Upper lobe of left lung (tissue), 6 donors: ENCODE data around the gene MUC5B. TPM values are rescaled to one million over a fixed set of nuclear protein-coding genes. Genes with fewer than 3 reads are reported as not detected.
A peak's percentile ranks its signal among the peaks of the same experiment; 100 is the strongest.

Experiments
- ATAC-seq, 2 donors: fragments of 200-7000 bp; cut with Tn5 transposase; one replicate each; pipeline ENCODE4 v1.9.1; 2022; ENCODE audit warnings: mild to moderate bottlenecking in 2 of 2, moderate library complexity in 2 of 2; ENCODE audit not compliant: low FRiP score in 2 of 2
- DNase-seq, 2 donors: peaks; one replicate each; pipeline ENCODE4 v3.0.0-alpha.2; 2019 to 2020
- H3K27ac ChIP-seq, 4 donors: fragments of 200-600 bp; sonication (generic); one replicate each; pipeline ENCODE4 v1.5.1; 2016 to 2019
- H3K27me3 ChIP-seq, 4 donors: fragments of 200-600 bp; sonication (generic); one replicate each; pipeline ENCODE4 v1.5.1; 2017 to 2019
- H3K36me3 ChIP-seq, 4 donors: fragments of 200-600 bp; sonication (generic); one replicate each; pipeline ENCODE4 v1.5.1; 2016 to 2019
- H3K4me1 ChIP-seq, 4 donors: fragments of 200-600 bp; sonication (generic); one replicate each; pipeline ENCODE4 v1.5.1; 2018 to 2019
- H3K4me3 ChIP-seq, 4 donors: fragments of 200-600 bp; sonication (generic); one replicate each; pipeline ENCODE4 v1.5.1; 2017 to 2019; ENCODE audit warnings: mild to moderate bottlenecking in 2 of 4, moderate library complexity in 1 of 4
- H3K9me3 ChIP-seq, 4 donors: fragments of 200-600 bp; sonication (generic); one replicate each; pipeline ENCODE4 v1.5.1; 2018 to 2019
- CTCF ChIP-seq, 6 experiments: fragments of 450-650 bp in 4 of 6; fragments of 200-600 bp in 2 of 6; sonication (generic) in 2 of 6; IDR thresholded peaks; one replicate each; pipeline ENCODE4 v1.5.1; 2016 to 2019; ENCODE audit warnings: antibody characterized with exemption in 6 of 6
- EP300 ChIP-seq, 4 donors: sonication (generic); formaldehyde crosslinking; IDR thresholded peaks; one replicate each; pipeline ENCODE4 v1.5.1; 2017; ENCODE audit warnings: antibody characterized with exemption in 4 of 4, control low read depth in 2 of 4
- POLR2A ChIP-seq, 4 donors: fragments of 450-650 bp; IDR thresholded peaks; one replicate each; pipeline ENCODE4 v1.5.1; 2016 to 2017; ENCODE audit warnings: antibody characterized with exemption in 4 of 4, mild to moderate bottlenecking in 2 of 4
- POLR2AphosphoS5 ChIP-seq, 2 donors: sonication (generic); formaldehyde crosslinking; IDR thresholded peaks; one replicate each; pipeline ENCODE4 v1.5.1; 2017; ENCODE audit warnings: antibody characterized with exemption in 2 of 2
- WGBS, 2 donors: methylation state at CpG; one replicate each; pipeline ENCODE4 v1.1.5; 2017 to 2018; 5-methylcytosine and 5-hydroxymethylcytosine counted together
- total RNA-seq, 6 donors: library from RNA; depleted of rRNA in 4 of 6; stranded (reverse); fragments of >200 nt in 4 of 6; gene quantifications; one replicate each; pipeline versions ENCODE4 v1.1.0 to v1.2.1, GENCODE V29; 2016 to 2021
- donor health status: DM: no; HTN: no; CAD: no; lungs with moderate emphysema.
- donor health status: DM: no; HTN: yes; CAD: no; lungs with severe emphysema.

MUC5B gene
- total RNA-seq, 6 donors from 2014 or later = 3.2 to 54.5 (median 16.2) TPM

GRCh38 chr11:1218788-1219445, 3.9 kb upstream of the MUC5B start:
- H3K27ac ChIP-seq = peak overlapping the region in 1 of 4 donors; percentile 54
- TF ChIP-seq EP300 (IDR thresholded peaks at IDR 0.05) (no peak), POLR2A (IDR thresholded peaks at IDR 0.05) (no peak), CTCF (IDR thresholded peaks at IDR 0.05) (no peak), POLR2AphosphoS5 (IDR thresholded peaks at IDR 0.05) (no peak)
- WGBS, 2 donors = 92 to 97% methylated on average over 5 to 13 of the region's 16 CpGs
- peaks cover 0 to 18% (median 0%) of the 10 kb centered on the region in 4 donors for H3K27me3 ChIP-seq
- H3K4me3 ChIP-seq = no peak overlapping the region
- H3K36me3 ChIP-seq = no peaks in the 10 kb centered on the region
- peaks cover 5 to 13% (median 7%) of the 10 kb centered on the region in 4 donors for H3K4me1 ChIP-seq
- DNase-seq = peak in 1 of 2 donors; percentile 62
- no peak for ATAC-seq
- H3K9me3 ChIP-seq = no peaks in the 10 kb centered on the region

DNA sequence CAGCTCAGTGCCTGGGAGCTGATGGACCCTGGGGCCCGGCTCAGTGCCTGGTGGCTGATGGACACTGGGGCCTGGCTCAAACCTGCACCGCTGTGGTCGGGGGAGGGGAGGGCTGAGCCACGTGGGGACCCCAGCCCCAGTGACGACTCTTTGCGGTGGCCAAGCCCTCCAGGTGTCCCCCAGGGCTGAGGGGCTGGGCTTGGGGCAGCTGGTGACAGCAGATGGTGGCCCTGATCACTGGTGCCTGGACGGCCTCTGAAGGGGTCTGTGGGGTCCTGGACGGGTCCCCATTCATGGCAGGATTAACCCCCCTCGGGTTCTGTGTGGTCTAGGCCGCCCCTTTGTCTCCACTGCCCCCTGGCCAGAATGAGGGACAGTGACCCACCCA, 3.4 kb upstream of the MUC5B start:
- H3K36me3 ChIP-seq = no peaks in the 10 kb centered on the region
- H3K4me3 ChIP-seq = no peak overlapping the region
- peak overlapping the region in 1 of 4 donors; percentile 54 for H3K27ac ChIP-seq
- ATAC-seq (peak in 1 of 2 donors; percentile 1), DNase-seq (no peak)
- peaks cover 0 to 18% (median 0%) of the 10 kb centered on the region in 4 donors for H3K27me3 ChIP-seq
- TF ChIP-seq EP300 (IDR thresholded peaks at IDR 0.05) (no peak), CTCF (IDR thresholded peaks at IDR 0.05) (no peak), POLR2AphosphoS5 (IDR thresholded peaks at IDR 0.05) (no peak), POLR2A (IDR thresholded peaks at IDR 0.05) (no peak)
- no peaks in the 10 kb centered on the region for H3K9me3 ChIP-seq
- WGBS, 2 donors = 66 to 73% methylated on average over 3 to 9 of the region's 10 CpGs
- H3K4me1 ChIP-seq = peaks cover 5 to 13% (median 7%) of the 10 kb centered on the region in 4 donors

GRCh38 chr11:1219834-1220815, 2.7 kb upstream of the MUC5B start:
- DNase-seq = peak in 1 of 2 donors; percentile 80
- peaks cover 0 to 18% (median 0%) of the 10 kb centered on the region in 4 donors for H3K27me3 ChIP-seq
- H3K36me3 ChIP-seq = no peaks in the 10 kb centered on the region
- H3K4me1 ChIP-seq = peaks cover 5 to 13% (median 7%) of the 10 kb centered on the region in 4 donors
- TF ChIP-seq CTCF (IDR thresholded peaks at IDR 0.05) = no peak
- no peak for TF ChIP-seq POLR2AphosphoS5 (IDR thresholded peaks at IDR 0.05)
- no peak for TF ChIP-seq POLR2A (IDR thresholded peaks at IDR 0.05)
- H3K4me3 ChIP-seq = no peak overlapping the region
- H3K9me3 ChIP-seq = no peaks in the 10 kb centered on the region
- peak in 1 of 2 donors; percentile 61 for ATAC-seq
- 40 to 54% methylated on average over 22 to 48 of the region's 48 CpGs for WGBS, 2 donors
- peak overlapping the region in 1 of 4 donors; percentile 54 for H3K27ac ChIP-seq

DNA sequence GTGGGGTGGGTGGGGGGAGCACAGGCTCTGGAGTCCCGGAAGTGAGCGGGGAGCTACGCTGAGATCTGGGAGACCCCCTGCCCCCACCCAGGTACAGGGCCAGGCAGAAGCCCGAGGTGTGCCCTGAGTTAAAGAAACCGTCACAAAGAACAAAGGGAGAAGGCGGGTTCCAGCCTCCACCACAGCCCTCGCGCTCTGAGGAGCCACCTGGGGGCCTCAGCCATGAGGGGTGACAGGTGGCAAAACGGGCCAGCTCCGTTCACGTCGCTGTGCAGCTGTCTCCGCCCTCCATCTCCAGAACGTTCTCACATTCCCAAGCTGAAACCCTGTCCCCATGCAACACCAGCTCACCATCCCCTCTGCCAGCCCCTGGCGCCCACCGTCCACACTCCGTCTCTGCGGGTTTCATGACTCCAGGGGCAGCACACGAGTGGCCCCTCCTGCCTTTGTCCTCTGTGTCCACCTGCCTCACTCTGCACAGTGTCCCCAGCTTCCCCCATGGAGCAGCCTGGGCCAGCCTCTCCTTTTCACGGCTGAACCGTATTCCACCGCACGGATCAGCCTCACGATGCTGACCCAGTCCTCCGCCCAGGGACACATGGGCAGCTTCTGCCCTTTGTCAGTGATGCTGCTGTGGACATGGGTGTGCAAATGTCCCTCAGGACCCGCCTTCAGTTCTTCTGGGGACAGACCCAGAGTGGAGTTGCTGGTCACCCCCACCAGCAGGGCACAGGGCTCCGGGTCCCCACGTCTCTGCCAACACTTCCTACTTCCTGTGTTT, 1.7 kb upstream of the MUC5B start:
- no peaks in the 10 kb centered on the region for H3K36me3 ChIP-seq
- peak in 1 of 2 donors; percentile 56 for DNase-seq
- TF ChIP-seq EP300 (IDR thresholded peaks at IDR 0.05) = no peak
- H3K4me1 ChIP-seq = peaks cover 5 to 13% (median 7%) of the 10 kb centered on the region in 4 donors
- no peak for ATAC-seq
- H3K4me3 ChIP-seq = no peak overlapping the region
- H3K9me3 ChIP-seq = no peaks in the 10 kb centered on the region
- H3K27me3 ChIP-seq = peaks cover 0 to 18% (median 0%) of the 10 kb centered on the region in 4 donors
- no peak overlapping the region for H3K27ac ChIP-seq
- 59 to 65% methylated on average over 24 to 28 of the region's 28 CpGs for WGBS, 2 donors
